KOPT-K1 (cell line): ENCODE results near the gene RAET1G.
"Not testable (repeated sequence)": the region's sequence is repeated elsewhere in the genome, so short reads cannot be mapped to it uniquely, and the experiment has no call there.

Source experiments
- H3K27ac ChIP-seq: fragments of 200-600 bp; sonication (generic); 2 replicates; pipeline ENCODE4 v1.5.1; 2016; ENCODE audit warnings: antibody characterized with exemption, mild to moderate bottlenecking, low read depth, low read length; ENCODE audit not compliant: poor library complexity, severe bottlenecking
- H3K36me3 ChIP-seq: fragments of 200-600 bp; sonication (generic); 2 replicates; pipeline ENCODE4 v1.5.1; 2017; ENCODE audit warnings: antibody characterized with exemption, mild to moderate bottlenecking, low read length, moderate library complexity; ENCODE audit not compliant: insufficient read depth
- H3K9me3 ChIP-seq: fragments of 200-600 bp; sonication (generic); 2 replicates; pipeline ENCODE4 v1.5.1; 2017; ENCODE audit warnings: antibody characterized with exemption, low read length, mild to moderate bottlenecking; ENCODE audit not compliant: insufficient read depth, poor library complexity, severe bottlenecking

The RAET1G gene

GRCh38 chr6:149942461-149942829, 19.5 kb upstream of the RAET1G start:
- Histone ChIP-seq H3K9me3 (no peaks in the 10 kb centered on the region), H3K36me3 (no peaks in the 10 kb centered on the region), H3K27ac (no peak overlapping the region)

GRCh38 chr6:149941583-149942460, 18.9 kb upstream of the RAET1G start, which contains the start of gene ULBP2:
ULBP2 (plus strand) TSS chr6:149942014; CDS start chr6:149942073, 59 bp downstream.
- H3K27ac ChIP-seq: peak within 1 kb of the TSS; percentile 25
- H3K36me3 ChIP-seq: no peaks in the 10 kb centered on the region

GRCh38 chr6:149940672-149940982, 17.7 kb upstream of the RAET1G start:
- Histone ChIP-seq H3K36me3 (no peaks in the 10 kb centered on the region), H3K27ac (no peak overlapping the region), H3K9me3 (no peaks in the 10 kb centered on the region)

More at GRCh38 chr6:149941583-149942460, 18.9 kb upstream of the RAET1G start, which contains the start of gene ULBP2:
- no peaks in the 10 kb centered on the region for H3K9me3 ChIP-seq

GRCh38 chr6:149939909-149940671, 17.2 kb upstream of the RAET1G start:
- no peak overlapping the region for H3K27ac ChIP-seq
- no peaks in the 10 kb centered on the region for H3K9me3 ChIP-seq
- no peaks in the 10 kb centered on the region for H3K36me3 ChIP-seq

GRCh38 chr6:149939356-149939648, 16.4 kb upstream of the RAET1G start:
- no peak overlapping the region for H3K27ac ChIP-seq
- no peaks in the 10 kb centered on the region for H3K36me3 ChIP-seq
- H3K9me3 ChIP-seq: no peaks in the 10 kb centered on the region

- H3K36me3 ChIP-seq: no peaks in the 10 kb centered on the region
- H3K9me3 ChIP-seq: no peaks in the 10 kb centered on the region
- no peak overlapping the region for H3K27ac ChIP-seq
Observed at GRCh38 chr6:149938571-149939355, 15.8 kb upstream of the RAET1G start.

GRCh38 chr6:149938013-149938570, 15.2 kb upstream of the RAET1G start:
- not testable (repeated sequence) for H3K36me3 ChIP-seq, H3K27ac ChIP-seq, H3K9me3 ChIP-seq

- Histone ChIP-seq H3K36me3 (no peaks in the 10 kb centered on the region), H3K9me3 (no peaks in the 10 kb centered on the region), H3K27ac (no peak overlapping the region)
Observed at GRCh38 chr6:149936743-149937142, 13.8 kb upstream of the RAET1G start.

- Histone ChIP-seq H3K27ac (no peak overlapping the region), H3K9me3 (no peaks in the 10 kb centered on the region), H3K36me3 (no peaks in the 10 kb centered on the region)
Observed at GRCh38 chr6:149935668-149936067, 12.7 kb upstream of the RAET1G start.

GRCh38 chr6:149935246-149935645, 12.3 kb upstream of the RAET1G start:
- H3K9me3 ChIP-seq: no peaks in the 10 kb centered on the region
- H3K36me3 ChIP-seq: no peaks in the 10 kb centered on the region
- H3K27ac ChIP-seq: no peak overlapping the region

- H3K9me3 ChIP-seq: no peaks in the 10 kb centered on the region
- no peaks in the 10 kb centered on the region for H3K36me3 ChIP-seq
- no peak overlapping the region for H3K27ac ChIP-seq
Observed at GRCh38 chr6:149934249-149935156, 11.6 kb upstream of the RAET1G start.

GRCh38 chr6:149933461-149933860, 10.5 kb upstream of the RAET1G start:
- Histone ChIP-seq H3K27ac (no peak overlapping the region), H3K9me3 (no peaks in the 10 kb centered on the region), H3K36me3 (no peaks in the 10 kb centered on the region)

GRCh38 chr6:149933036-149933435, 10.1 kb upstream of the RAET1G start:
- Histone ChIP-seq H3K27ac (no peak overlapping the region), H3K9me3 (no peaks in the 10 kb centered on the region), H3K36me3 (no peaks in the 10 kb centered on the region)

- Histone ChIP-seq H3K27ac (no peak overlapping the region), H3K9me3 (no peaks in the 10 kb centered on the region), H3K36me3 (no peaks in the 10 kb centered on the region)
Observed at GRCh38 chr6:149931501-149931900, 8.6 kb upstream of the RAET1G start.
